ENCODE results near the gene KRI1.
"Not testable (repeated sequence)": the region's sequence is repeated elsewhere in the genome, so short reads cannot be mapped to it uniquely, and the experiment has no call there.

KRI1 gene

GRCh38 chr19:10575011-10575716 lies 9.4 kb upstream of the KRI1 start:
- no peak for DNase-seq (ENCODE audit: low read depth in 2 of 2)

- DNase-seq (ENCODE audit: low read depth in 2 of 2): no peak
Measured at GRCh38 chr19:10574462-10574861, 8.7 kb upstream of the KRI1 start.

GRCh38 chr19:10573793-10574192 lies 8.0 kb upstream of the KRI1 start:
- DNase-seq (ENCODE audit: low read depth in 2 of 2): not testable (repeated sequence)

GRCh38 chr19:10568826-10569651 lies 3.2 kb upstream of the KRI1 start, which contains the start of gene CDKN2D:
Gene CDKN2D, minus strand, starts transcription at chr19:10568979. Its CDS starts 326 bp downstream, at chr19:10568653.
- peak; percentile 99 to 100 for DNase-seq (ENCODE audit: low read depth in 2 of 2)

- DNase-seq (ENCODE audit: low read depth in 2 of 2): no peak
Measured at GRCh38 chr19:10568062-10568825, 2.4 kb upstream of the KRI1 start.

GRCh38 chr19:10567656-10568055 lies 1.8 kb upstream of the KRI1 start:
- DNase-seq (ENCODE audit: low read depth in 2 of 2): no peak

GRCh38 chr19:10566658-10567410 lies 1.0 kb upstream of the KRI1 start:
- DNase-seq (ENCODE audit: low read depth in 2 of 2): no peak

GRCh38 chr19:10566408-10566657 lies 523 bp upstream of the KRI1 start:
- DNase-seq (ENCODE audit: low read depth in 2 of 2): no peak

GRCh38 chr19:10565028-10565566 lies 713 bp downstream of the KRI1 start:
- DNase-seq (ENCODE audit: low read depth in 2 of 2): peak in 1 of 2 experiments; percentile 59

- no peak for DNase-seq (ENCODE audit: low read depth in 2 of 2)
Measured at GRCh38 chr19:10562609-10563008, 3.2 kb downstream of the KRI1 start.

- DNase-seq (ENCODE audit: low read depth in 2 of 2): no peak
Measured at GRCh38 chr19:10560154-10560553, 5.7 kb downstream of the KRI1 start.

GRCh38 chr19:10557603-10558197 lies 8.1 kb downstream of the KRI1 start:
- no peak for DNase-seq (ENCODE audit: low read depth in 2 of 2)

GRCh38 chr19:10555610-10555973 lies 10.2 kb downstream of the KRI1 start:
- no peak for DNase-seq (ENCODE audit: low read depth in 2 of 2)

GRCh38 chr19:10554760-10555609 lies 10.8 kb downstream of the KRI1 start:
- no peak for DNase-seq (ENCODE audit: low read depth in 2 of 2)

- no peak for DNase-seq (ENCODE audit: low read depth in 2 of 2)
Measured at GRCh38 chr19:10553943-10554381, 11.8 kb downstream of the KRI1 start.

GRCh38 chr19:10553087-10553667 lies 12.6 kb downstream of the KRI1 start:
- no peak for DNase-seq (ENCODE audit: low read depth in 2 of 2)

- DNase-seq (ENCODE audit: low read depth in 2 of 2): no peak
Measured at GRCh38 chr19:10552510-10553053, 13.2 kb downstream of the KRI1 start.

GRCh38 chr19:10551698-10552301 lies 14.0 kb downstream of the KRI1 start:
- no peak for DNase-seq (ENCODE audit: low read depth in 2 of 2)

- not testable (repeated sequence) for DNase-seq (ENCODE audit: low read depth in 2 of 2)
Measured at GRCh38 chr19:10551006-10551405, 14.8 kb downstream of the KRI1 start.

Data from stimulated activated CD4-positive, alpha-beta T cell treated with anti-CD3 and anti-CD28 coated beads, Interleukin-12 subunit alpha, Interleukin-12 subunit beta, amount 100 ng/mL, for 24 hours (primary cell).